HUES64 (cell line): Measurements from ENCODE around the gene FRA10AC1.

Experiments
- H3K27ac ChIP-seq: 2 replicates; pipeline ENCODE4 v1.7.0; 2013; ENCODE audit warnings: low read depth, low read length, inconsistent platforms
- H3K27me3 ChIP-seq: 2 replicates; pipeline ENCODE4 v1.6.1; 2013; ENCODE audit warnings: mild to moderate bottlenecking, low read length; ENCODE audit not compliant: insufficient read depth
- H3K36me3 ChIP-seq: 2 replicates; pipeline ENCODE4 v1.6.1; 2013; ENCODE audit warnings: mild to moderate bottlenecking, low read length; ENCODE audit not compliant: insufficient read depth
- H3K4me1 ChIP-seq: 2 replicates; pipeline ENCODE4 v1.6.1; 2013; ENCODE audit warnings: mild to moderate bottlenecking, low read length, moderate library complexity; ENCODE audit not compliant: insufficient read depth
- H3K4me3 ChIP-seq: 2 replicates; pipeline ENCODE4 v1.5.1; 2013; ENCODE audit warnings: mild to moderate bottlenecking, low read length, moderate library complexity
- H3K9ac ChIP-seq: 2 replicates; pipeline ENCODE4 v1.6.1; 2013; ENCODE audit warnings: mild to moderate bottlenecking, low read depth, low read length
- H3K9me3 ChIP-seq: 2 replicates; pipeline ENCODE4 v1.6.1; 2013; ENCODE audit warnings: low read depth, low read length; ENCODE audit not compliant: insufficient read depth
- WGBS: fragments of 150-250, 120-280 bp; methylation state at CpG from one replicate; pipeline ENCODE4 v1.1.7; 2013; ENCODE audit warnings: missing lambda C conversion rate; 5-methylcytosine and 5-hydroxymethylcytosine counted together

FRA10AC1 gene

DNA sequence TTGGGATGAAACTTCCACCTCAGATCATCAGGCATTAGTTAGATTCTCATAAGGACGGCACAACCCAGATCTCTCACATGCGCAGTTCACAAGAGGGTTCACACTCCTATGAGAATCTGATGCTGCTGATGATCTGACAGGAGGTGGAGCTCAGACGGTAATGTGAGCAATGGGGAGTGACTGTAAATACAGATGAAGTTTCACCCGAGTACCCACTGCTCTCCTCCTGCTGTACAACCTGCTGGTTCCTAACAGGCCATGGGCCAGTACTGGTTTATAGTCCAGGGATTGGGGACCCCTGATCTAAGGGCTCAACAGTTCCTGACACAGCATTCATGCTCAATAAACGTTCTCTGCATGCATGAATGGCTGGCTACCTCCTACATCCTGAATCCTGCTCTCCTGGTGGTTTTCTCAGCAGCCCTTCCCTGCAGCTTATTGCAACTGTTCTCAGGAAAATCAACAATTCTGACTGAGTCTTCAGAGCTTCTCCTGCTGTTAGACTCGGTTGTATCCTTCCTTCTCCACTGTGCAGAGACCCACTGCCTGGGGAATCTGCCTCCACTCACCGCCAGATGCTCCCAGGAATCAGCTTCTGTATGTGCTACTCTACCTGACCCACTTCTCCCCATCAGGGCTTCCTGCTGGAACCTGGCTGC lies 72.6 kb downstream of the FRA10AC1 start:
- WGBS = 69% methylated on average over 7 of the region's 7 CpGs
- Histone ChIP-seq H3K4me3 (no peak overlapping the region), H3K27ac (no peak overlapping the region), H3K27me3 (no peaks in the 10 kb centered on the region), H3K9ac (no peak overlapping the region), H3K4me1 (no peaks in the 10 kb centered on the region), H3K36me3 (no peaks in the 10 kb centered on the region), H3K9me3 (no peaks in the 10 kb centered on the region)

DNA sequence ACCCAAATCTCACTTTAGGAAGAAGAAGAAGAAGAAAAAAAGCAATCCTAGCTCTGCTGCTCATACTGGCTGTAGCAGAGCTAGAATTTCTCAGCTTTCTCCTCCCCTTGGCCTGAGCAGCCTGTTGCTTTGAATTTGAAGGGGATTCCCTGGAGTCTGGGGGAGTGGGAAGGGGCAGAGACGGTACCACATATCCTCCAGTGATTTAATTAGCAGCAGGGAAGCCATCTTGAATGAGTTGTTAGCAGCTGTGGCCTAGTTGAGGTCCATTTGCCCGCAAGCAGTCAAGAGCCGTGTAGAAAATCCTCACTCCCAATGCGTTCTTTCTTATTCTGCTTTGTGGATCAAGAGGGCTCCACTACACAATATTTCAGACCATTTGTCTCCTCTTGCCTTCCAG lies 73.5 kb downstream of the FRA10AC1 start:
- no peaks in the 10 kb centered on the region for H3K9me3 ChIP-seq
- no peak overlapping the region for H3K4me3 ChIP-seq
- H3K27me3 ChIP-seq = no peaks in the 10 kb centered on the region
- H3K4me1 ChIP-seq = no peaks in the 10 kb centered on the region
- H3K36me3 ChIP-seq = no peaks in the 10 kb centered on the region
- no peak overlapping the region for H3K27ac ChIP-seq
- WGBS = 76% methylated on average over 4 of the region's 4 CpGs
- no peak overlapping the region for H3K9ac ChIP-seq

DNA sequence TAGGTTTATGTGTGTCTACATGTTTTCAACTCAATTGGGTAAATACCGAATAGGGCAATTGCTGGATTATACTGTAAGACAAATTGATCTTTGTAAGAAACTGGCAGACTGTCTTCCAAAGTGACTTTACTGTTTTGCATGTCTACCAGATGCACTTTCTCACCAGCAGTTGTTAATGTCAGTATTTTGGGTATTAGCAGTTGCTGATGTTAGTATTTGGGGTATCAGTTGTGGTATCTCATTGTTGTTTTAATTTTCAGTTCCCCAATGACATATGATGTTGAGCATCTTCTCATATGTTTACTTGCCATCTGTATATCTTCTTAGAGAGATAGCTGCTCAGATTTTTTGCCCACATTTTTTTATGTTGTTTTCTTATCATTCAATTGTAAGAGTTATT lies 79.5 kb downstream of the FRA10AC1 start:
- Histone ChIP-seq H3K4me1 (no peaks in the 10 kb centered on the region), H3K27ac (no peak overlapping the region), H3K4me3 (no peak overlapping the region), H3K9ac (no peak overlapping the region), H3K27me3 (no peaks in the 10 kb centered on the region), H3K36me3 (no peaks in the 10 kb centered on the region), H3K9me3 (no peaks in the 10 kb centered on the region)
- 86% methylated on average over 1 of the region's 1 CpG for WGBS

DNA sequence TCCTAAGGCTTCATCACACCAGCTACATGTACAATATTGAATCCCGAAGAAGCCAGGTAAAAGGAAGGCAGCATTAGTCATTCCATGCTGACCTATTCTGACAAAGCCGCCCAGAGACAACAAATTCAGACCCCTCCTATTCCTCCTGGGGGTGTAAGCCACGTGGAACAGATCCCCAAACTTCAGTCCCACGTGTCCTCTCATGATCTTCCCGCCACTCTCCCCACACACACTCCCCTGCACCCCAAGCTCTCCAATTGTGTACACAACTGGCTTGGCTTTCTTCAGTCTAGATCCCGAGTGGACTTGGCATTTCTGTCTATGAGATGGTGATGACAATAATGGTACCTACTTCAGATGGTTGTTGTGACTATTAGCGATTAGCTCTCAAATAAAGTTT lies 81.5 kb downstream of the FRA10AC1 start:
- no peaks in the 10 kb centered on the region for H3K9me3 ChIP-seq

More for the DNA sequence above, 81.5 kb downstream of the FRA10AC1 start:
- no peak overlapping the region for H3K4me3 ChIP-seq
- no peak overlapping the region for H3K9ac ChIP-seq
- 85% methylated on average over 7 of the region's 7 CpGs for WGBS
- no peaks in the 10 kb centered on the region for H3K27me3 ChIP-seq
- no peaks in the 10 kb centered on the region for H3K4me1 ChIP-seq
- H3K36me3 ChIP-seq = no peaks in the 10 kb centered on the region
- no peak overlapping the region for H3K27ac ChIP-seq
